HEK293 (cell line): Measurements from ENCODE around the gene DBN1.

Experiments
- CTCF ChIA-PET: fragments of 350-600 bp; formaldehyde crosslinking; extraction: SDS; loops from one replicate; lab custom pipeline; 2021; ENCODE audit warnings: antibody characterized with exemption; lab: Yijun Ruan, JAX
- POLR2A ChIA-PET: fragments of 300-600 bp; formaldehyde crosslinking; extraction: SDS; loops from one replicate; lab custom pipeline; 2020; ENCODE audit warnings: antibody characterized with exemption, inconsistent platforms; lab: Yijun Ruan, JAX
- H3K27ac ChIP-seq: fragments of 200-500 bp; sonication (Bioruptor generic); 2 replicates; pipeline ENCODE4 v1.5.1; 2014; ENCODE audit warnings: low read depth, low read length, control low read depth, inconsistent platforms; ENCODE audit errors: extremely low read depth
- H3K36me3 ChIP-seq, 2 experiments: fragments of 200-500 bp in 1 of 2; sonication (Bioruptor generic) in 1 of 2; 1 replicate in 1 of 2; 2 replicates in 1 of 2; pipeline ENCODE4 v1.5.1; 2014 to 2017; ENCODE audit warnings: inconsistent platforms in 2 of 2, low read length in 2 of 2; ENCODE audit not compliant: control insufficient read depth in 2 of 2, insufficient read depth in 1 of 2
- H3K4me1 ChIP-seq: fragments of 200-500 bp; sonication (Bioruptor generic); 2 replicates; pipeline ENCODE4 v1.5.1; 2014; ENCODE audit warnings: mild to moderate bottlenecking, low read length, inconsistent platforms; ENCODE audit not compliant: control insufficient read depth, insufficient read depth
- H3K4me3 ChIP-seq: 2 replicates; pipeline ENCODE4 v1.5.1; 2011; ENCODE audit warnings: low read depth, mild to moderate bottlenecking, control low read depth, low read length, moderate library complexity
- H3K9me3 ChIP-seq: fragments of 200-500 bp; sonication (Bioruptor generic); 2 replicates; pipeline ENCODE4 v1.5.1; 2014; ENCODE audit warnings: low read depth, low read length, inconsistent platforms; ENCODE audit not compliant: control insufficient read depth, insufficient read depth
- BCL11A ChIP-seq: fragments of 450-650 bp; formaldehyde crosslinking; IDR thresholded peaks from 2 replicates; pipeline ENCODE4 v1.5.1; 2016; ENCODE audit warnings: low read depth, missing biosample characterization, missing genetic modification characterization
- GLIS2 ChIP-seq: fragments of 450-650 bp; formaldehyde crosslinking; IDR thresholded peaks from 2 replicates; pipeline ENCODE4 v1.5.1; 2016; ENCODE audit warnings: missing biosample characterization, missing genetic modification characterization
- MZF1 ChIP-seq: fragments of 450-650 bp; formaldehyde crosslinking; IDR thresholded peaks from 2 replicates; pipeline ENCODE4 v1.5.1; 2017; ENCODE audit warnings: missing biosample characterization, missing genetic modification characterization, borderline replicate concordance
- SP3 ChIP-seq: fragments of 450-650 bp; formaldehyde crosslinking; IDR thresholded peaks from 2 replicates; pipeline ENCODE4 v1.5.1; 2016; ENCODE audit warnings: missing biosample characterization, missing genetic modification characterization
- ZBTB17 ChIP-seq: fragments of 450-650 bp; formaldehyde crosslinking; IDR thresholded peaks from 2 replicates; pipeline ENCODE4 v1.5.1; 2016; ENCODE audit warnings: missing biosample characterization, missing genetic modification characterization
- ZFP37 ChIP-seq: fragments of 450-650 bp; formaldehyde crosslinking; IDR thresholded peaks from 2 replicates; pipeline ENCODE4 v1.5.1; 2016; ENCODE audit warnings: missing biosample characterization, missing genetic modification characterization
- ZFP69B ChIP-seq: fragments of 450-650 bp; formaldehyde crosslinking; IDR thresholded peaks from 2 replicates; pipeline ENCODE4 v1.5.1; 2016; ENCODE audit warnings: missing biosample characterization, missing genetic modification characterization
- ZNF132 ChIP-seq: fragments of 450-650 bp; formaldehyde crosslinking; IDR thresholded peaks from 2 replicates; pipeline ENCODE4 v1.5.1; 2017; ENCODE audit warnings: missing biosample characterization, missing genetic modification characterization, borderline replicate concordance
- ZNF16 ChIP-seq: fragments of 450-650 bp; formaldehyde crosslinking; IDR thresholded peaks from 2 replicates; pipeline ENCODE4 v1.5.1; 2016; ENCODE audit warnings: low read depth, missing biosample characterization, missing genetic modification characterization
- ZNF214 ChIP-seq: fragments of 450-650 bp; formaldehyde crosslinking; IDR thresholded peaks from 2 replicates; pipeline ENCODE4 v1.5.1; 2017; ENCODE audit warnings: missing biosample characterization, mild to moderate bottlenecking, missing genetic modification characterization, borderline replicate concordance
- ZNF239 ChIP-seq: fragments of 450-650 bp; formaldehyde crosslinking; IDR thresholded peaks from 2 replicates; pipeline ENCODE4 v1.5.1; 2016; ENCODE audit warnings: missing biosample characterization, missing genetic modification characterization
- ZNF248 ChIP-seq: fragments of 450-650 bp; formaldehyde crosslinking; IDR thresholded peaks from 2 replicates; pipeline ENCODE4 v1.5.1; 2017; ENCODE audit warnings: missing biosample characterization, missing genetic modification characterization
- ZNF48 ChIP-seq: fragments of 450-650 bp; formaldehyde crosslinking; IDR thresholded peaks from 2 replicates; pipeline ENCODE4 v1.5.1; 2016; ENCODE audit warnings: missing biosample characterization, missing genetic modification characterization
- ZNF521 ChIP-seq: fragments of 450-650 bp; formaldehyde crosslinking; IDR thresholded peaks from 2 replicates; pipeline ENCODE4 v1.5.1; 2017; ENCODE audit warnings: missing biosample characterization, mild to moderate bottlenecking, missing genetic modification characterization
- ZNF585B ChIP-seq: fragments of 450-650 bp; formaldehyde crosslinking; IDR thresholded peaks from 2 replicates; pipeline ENCODE4 v1.5.1; 2016; ENCODE audit warnings: missing biosample characterization, missing genetic modification characterization
- ZNF610 ChIP-seq: fragments of 450-650 bp; formaldehyde crosslinking; IDR thresholded peaks from 2 replicates; pipeline ENCODE4 v1.5.1; 2016; ENCODE audit warnings: missing biosample characterization, missing genetic modification characterization, borderline replicate concordance
- ZNF629 ChIP-seq: fragments of 450-650 bp; formaldehyde crosslinking; IDR thresholded peaks from 2 replicates; pipeline ENCODE4 v1.5.1; 2017; ENCODE audit warnings: missing biosample characterization, missing genetic modification characterization
- ZNF660 ChIP-seq: fragments of 450-650 bp; IDR thresholded peaks from 2 replicates; pipeline ENCODE4 v1.5.1; 2018; ENCODE audit warnings: missing biosample characterization, mild to moderate bottlenecking, missing genetic modification characterization
- ZNF843 ChIP-seq: fragments of 450-650 bp; formaldehyde crosslinking; IDR thresholded peaks from 2 replicates; pipeline ENCODE4 v1.5.1; 2016; ENCODE audit warnings: missing biosample characterization, missing genetic modification characterization
- ZSCAN16 ChIP-seq: fragments of 450-650 bp; formaldehyde crosslinking; IDR thresholded peaks from 2 replicates; pipeline ENCODE4 v1.5.1; 2016; ENCODE audit warnings: missing biosample characterization, missing genetic modification characterization
- TF ChIP-seq, protein P1 (sequence below): fragments of 450-650 bp; formaldehyde crosslinking; IDR thresholded peaks from 2 replicates; pipeline ENCODE4 v1.5.1; 2016; ENCODE audit warnings: missing biosample characterization, missing genetic modification characterization
- TF ChIP-seq, protein P2 (sequence below): fragments of 450-650 bp; formaldehyde crosslinking; IDR thresholded peaks from 2 replicates; pipeline ENCODE4 v1.5.1; 2016; ENCODE audit warnings: missing biosample characterization, missing genetic modification characterization
- TF ChIP-seq, protein P3 (sequence below): fragments of 450-650 bp; formaldehyde crosslinking; IDR thresholded peaks from 2 replicates; pipeline ENCODE4 v1.5.1; 2016; ENCODE audit warnings: missing biosample characterization, missing genetic modification characterization
- TF ChIP-seq, protein P4 (sequence below): fragments of 450-650 bp; formaldehyde crosslinking; IDR thresholded peaks from 2 replicates; pipeline ENCODE4 v1.5.1; 2017; ENCODE audit warnings: missing biosample characterization, mild to moderate bottlenecking, missing genetic modification characterization, moderate library complexity
- TF ChIP-seq, protein P5 (sequence below): fragments of 450-650 bp; formaldehyde crosslinking; IDR thresholded peaks from 2 replicates; pipeline ENCODE4; 2016; ENCODE audit warnings: missing biosample characterization, missing genetic modification characterization

The DBN1 gene

DNA sequence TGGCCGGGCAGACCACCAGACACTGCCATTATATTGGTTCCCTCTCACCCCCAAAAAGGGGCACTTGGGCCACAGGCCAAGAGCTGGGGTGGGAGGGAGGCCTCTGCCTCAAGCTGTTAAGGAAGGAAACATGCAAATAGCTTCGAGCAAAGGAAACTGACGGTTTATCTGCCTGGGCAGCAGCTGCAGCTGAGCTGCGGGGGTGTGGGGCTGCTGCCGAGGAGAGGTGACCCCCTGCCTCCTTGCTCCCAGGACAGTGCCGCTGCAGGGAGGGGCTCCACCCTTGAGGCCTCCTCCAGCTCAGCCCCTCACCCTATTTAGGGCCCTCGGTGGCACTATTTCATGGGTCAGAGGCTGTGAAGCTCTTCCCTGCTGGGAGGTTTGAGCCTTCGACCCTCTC lies 35.4 kb upstream of the DBN1 start (continued):
- TF ChIP-seq MZF1 (no peak), ZNF521 (no peak)
- TF ChIP-seq, protein P1, sequence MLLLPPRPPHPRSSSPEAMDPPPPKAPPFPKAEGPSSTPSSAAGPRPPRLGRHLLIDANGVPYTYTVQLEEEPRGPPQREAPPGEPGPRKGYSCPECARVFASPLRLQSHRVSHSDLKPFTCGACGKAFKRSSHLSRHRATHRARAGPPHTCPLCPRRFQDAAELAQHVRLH, result no peak
- TF ChIP-seq, all 188 proteins: peak for 0

DNA sequence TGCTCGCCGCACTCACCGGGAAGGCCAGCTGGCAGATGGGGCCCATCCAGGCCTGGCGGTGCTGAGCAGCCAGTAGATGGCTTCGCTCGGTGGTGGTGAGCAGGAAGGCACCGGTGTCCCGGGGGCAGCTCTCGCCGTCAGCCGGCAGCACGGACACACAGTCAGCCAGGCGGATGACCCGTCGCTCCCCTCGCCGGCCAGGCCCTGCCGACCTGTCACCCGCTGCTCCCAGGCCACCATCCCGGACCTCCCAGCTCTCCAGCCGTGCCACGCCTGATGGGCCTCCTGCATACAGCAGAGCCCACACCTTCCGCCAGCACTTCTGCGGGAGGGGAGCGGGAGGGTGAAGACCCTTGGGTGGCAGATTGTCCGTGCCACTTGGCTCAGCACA lies 34.8 kb upstream of the DBN1 start:
- TF ChIP-seq ZNF132 (tag by site-specific recombination), result no peak
- TF ChIP-seq ZNF248 (tag by site-specific recombination), result no peak
- TF ChIP-seq ZNF629 (tag by site-specific recombination), result no peak
- TF ChIP-seq BCL11A (tag by site-specific recombination), result no peak
- TF ChIP-seq ZNF610 (tag by site-specific recombination), result no peak
- TF ChIP-seq ZNF660, result no peak
- TF ChIP-seq ZNF16 (tag by site-specific recombination), result no peak
- TF ChIP-seq, protein P2, sequence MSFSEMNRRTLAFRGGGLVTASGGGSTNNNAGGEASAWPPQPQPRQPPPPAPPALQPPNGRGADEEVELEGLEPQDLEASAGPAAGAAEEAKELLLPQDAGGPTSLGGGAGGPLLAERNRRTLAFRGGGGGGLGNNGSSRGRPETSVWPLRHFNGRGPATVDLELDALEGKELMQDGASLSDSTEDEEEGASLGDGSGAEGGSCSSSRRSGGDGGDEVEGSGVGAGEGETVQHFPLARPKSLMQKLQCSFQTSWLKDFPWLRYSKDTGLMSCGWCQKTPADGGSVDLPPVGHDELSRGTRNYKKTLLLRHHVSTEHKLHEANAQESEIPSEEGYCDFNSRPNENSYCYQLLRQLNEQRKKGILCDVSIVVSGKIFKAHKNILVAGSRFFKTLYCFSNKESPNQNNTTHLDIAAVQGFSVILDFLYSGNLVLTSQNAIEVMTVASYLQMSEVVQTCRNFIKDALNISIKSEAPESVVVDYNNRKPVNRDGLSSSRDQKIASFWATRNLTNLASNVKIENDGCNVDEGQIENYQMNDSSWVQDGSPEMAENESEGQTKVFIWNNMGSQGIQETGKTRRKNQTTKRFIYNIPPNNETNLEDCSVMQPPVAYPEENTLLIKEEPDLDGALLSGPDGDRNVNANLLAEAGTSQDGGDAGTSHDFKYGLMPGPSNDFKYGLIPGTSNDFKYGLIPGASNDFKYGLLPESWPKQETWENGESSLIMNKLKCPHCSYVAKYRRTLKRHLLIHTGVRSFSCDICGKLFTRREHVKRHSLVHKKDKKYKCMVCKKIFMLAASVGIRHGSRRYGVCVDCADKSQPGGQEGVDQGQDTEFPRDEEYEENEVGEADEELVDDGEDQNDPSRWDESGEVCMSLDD, result no peak
- TF ChIP-seq ZBTB17 (tag by site-specific recombination), result no peak
- Histone ChIP-seq H3K9me3 (no peaks in the 10 kb centered on the region), H3K4me3 (no peak overlapping the region), H3K36me3 (peaks cover 3 to 44% of the 10 kb centered on the region in 2 experiments; a peak in 2 of 3 replicates), H3K4me1 (no peaks in the 10 kb centered on the region), H3K27ac (no peak overlapping the region)
- ChIA-PET POLR2A (interaction anchor here (0.9 to 3.1 kb wide), 4 partner anchors 11 to 82 kb away, joined by 3 to 18 read pairs (median 6); partner anchors contain the start of genes GRK6 and PDLIM7), CTCF (no interaction called here)

DNA sequence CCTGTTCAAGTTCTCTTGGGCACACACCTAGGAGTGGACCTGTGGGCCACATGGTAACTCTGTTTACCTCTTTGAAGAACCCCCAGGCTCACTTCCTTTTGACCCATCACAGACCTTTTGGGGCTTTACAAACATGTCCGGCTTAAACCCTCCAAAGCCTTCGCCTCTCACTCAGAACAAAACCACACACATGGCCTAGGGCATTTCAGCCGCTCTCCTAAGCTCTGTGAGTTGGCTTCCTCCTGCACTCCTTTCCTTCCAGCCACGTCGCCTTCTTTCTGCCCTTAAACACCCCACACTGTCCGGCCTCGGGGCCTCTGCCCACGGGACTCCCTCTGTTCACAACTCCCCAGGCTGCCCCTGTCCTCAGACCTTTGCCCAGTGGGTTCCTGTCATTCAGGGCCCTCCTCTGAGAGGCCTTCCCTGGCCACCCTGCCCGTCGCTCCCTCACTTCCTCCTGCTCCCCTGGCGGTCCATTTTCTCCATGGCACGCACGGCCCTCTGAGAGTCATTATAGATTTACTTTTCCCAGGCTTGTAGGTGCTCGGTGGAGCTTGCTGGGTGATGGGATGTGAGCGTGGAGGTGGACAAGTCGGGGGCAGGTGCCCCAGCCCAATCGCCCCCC lies 34.3 kb upstream of the DBN1 start:
- H3K36me3 ChIP-seq, result peaks cover 0 to 39% of the 10 kb centered on the region in 2 experiments; a peak in 2 of 3 replicates
- H3K4me3 ChIP-seq, result no peak overlapping the region
- H3K4me1 ChIP-seq, result no peaks in the 10 kb centered on the region
- no peak overlapping the region for H3K27ac ChIP-seq
- ChIA-PET CTCF (interaction anchor here (0.6 to 1.1 kb wide), 2 partner anchors 8 to 21 kb away, joined by 3 read pairs; no protein-coding TSS in a partner anchor), POLR2A (interaction anchor here (0.7 to 3.1 kb wide), 4 partner anchors 11 to 81 kb away, joined by 3 to 18 read pairs (median 4); partner anchors contain the start of genes GRK6 and PDLIM7)
- H3K9me3 ChIP-seq, result no peaks in the 10 kb centered on the region
- TF ChIP-seq ZNF239 (tag by site-specific recombination), result no peak
- TF ChIP-seq, protein P3, sequence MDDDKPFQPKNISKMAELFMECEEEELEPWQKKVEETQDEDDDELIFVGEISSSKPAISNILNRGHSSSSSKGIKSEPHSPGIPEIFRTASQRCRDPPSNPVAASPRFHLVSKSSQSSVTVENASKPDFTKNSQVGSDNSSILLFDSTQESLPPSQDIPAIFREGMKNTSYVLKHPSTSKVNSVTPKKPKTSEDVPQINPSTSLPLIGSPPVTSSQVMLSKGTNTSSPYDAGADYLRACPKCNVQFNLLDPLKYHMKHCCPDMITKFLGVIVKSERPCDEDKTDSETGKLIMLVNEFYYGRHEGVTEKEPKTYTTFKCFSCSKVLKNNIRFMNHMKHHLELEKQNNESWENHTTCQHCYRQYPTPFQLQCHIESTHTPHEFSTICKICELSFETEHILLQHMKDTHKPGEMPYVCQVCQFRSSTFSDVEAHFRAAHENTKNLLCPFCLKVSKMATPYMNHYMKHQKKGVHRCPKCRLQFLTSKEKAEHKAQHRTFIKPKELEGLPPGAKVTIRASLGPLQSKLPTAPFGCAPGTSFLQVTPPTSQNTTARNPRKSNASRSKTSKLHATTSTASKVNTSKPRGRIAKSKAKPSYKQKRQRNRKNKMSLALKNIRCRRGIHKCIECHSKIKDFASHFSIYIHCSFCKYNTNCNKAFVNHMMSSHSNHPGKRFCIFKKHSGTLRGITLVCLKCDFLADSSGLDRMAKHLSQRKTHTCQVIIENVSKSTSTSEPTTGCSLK (tag by site-specific recombination), result no peak
- TF ChIP-seq ZNF585B (tag by site-specific recombination), result no peak
- TF ChIP-seq ZNF843 (tag by site-specific recombination), result no peak
- TF ChIP-seq, protein P4, sequence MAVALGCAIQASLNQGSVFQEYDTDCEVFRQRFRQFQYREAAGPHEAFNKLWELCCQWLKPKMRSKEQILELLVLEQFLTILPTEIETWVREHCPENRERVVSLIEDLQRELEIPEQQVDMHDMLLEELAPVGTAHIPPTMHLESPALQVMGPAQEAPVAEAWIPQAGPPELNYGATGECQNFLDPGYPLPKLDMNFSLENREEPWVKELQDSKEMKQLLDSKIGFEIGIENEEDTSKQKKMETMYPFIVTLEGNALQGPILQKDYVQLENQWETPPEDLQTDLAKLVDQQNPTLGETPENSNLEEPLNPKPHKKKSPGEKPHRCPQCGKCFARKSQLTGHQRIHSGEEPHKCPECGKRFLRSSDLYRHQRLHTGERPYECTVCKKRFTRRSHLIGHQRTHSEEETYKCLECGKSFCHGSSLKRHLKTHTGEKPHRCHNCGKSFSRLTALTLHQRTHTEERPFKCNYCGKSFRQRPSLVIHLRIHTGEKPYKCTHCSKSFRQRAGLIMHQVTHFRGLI (tag by site-specific recombination), result no peak
- no peak for TF ChIP-seq ZFP37 (tag by site-specific recombination)
- TF ChIP-seq ZNF214 (tag by site-specific recombination), result no peak
- TF ChIP-seq ZSCAN16, result no peak
- no peak for TF ChIP-seq SP3 (tag by site-specific recombination)
- TF ChIP-seq ZFP69B (tag by site-specific recombination), result no peak
- TF ChIP-seq, protein P5, sequence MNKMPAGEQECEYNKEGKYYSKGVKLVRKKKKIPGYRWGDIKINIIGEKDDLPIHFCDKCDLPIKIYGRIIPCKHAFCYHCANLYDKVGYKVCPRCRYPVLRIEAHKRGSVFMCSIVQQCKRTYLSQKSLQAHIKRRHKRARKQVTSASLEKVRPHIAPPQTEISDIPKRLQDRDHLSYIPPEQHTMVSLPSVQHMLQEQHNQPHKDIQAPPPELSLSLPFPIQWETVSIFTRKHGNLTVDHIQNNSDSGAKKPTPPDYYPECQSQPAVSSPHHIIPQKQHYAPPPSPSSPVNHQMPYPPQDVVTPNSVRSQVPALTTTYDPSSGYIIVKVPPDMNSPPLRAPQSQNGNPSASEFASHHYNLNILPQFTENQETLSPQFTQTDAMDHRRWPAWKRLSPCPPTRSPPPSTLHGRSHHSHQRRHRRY (tag by site-specific recombination), result no peak
- no peak for TF ChIP-seq ZNF48 (tag by site-specific recombination)
- TF ChIP-seq GLIS2 (tag by site-specific recombination), result no peak
